Measurements from ENCODE around the gene CORO1C.

The CORO1C gene

DNA sequence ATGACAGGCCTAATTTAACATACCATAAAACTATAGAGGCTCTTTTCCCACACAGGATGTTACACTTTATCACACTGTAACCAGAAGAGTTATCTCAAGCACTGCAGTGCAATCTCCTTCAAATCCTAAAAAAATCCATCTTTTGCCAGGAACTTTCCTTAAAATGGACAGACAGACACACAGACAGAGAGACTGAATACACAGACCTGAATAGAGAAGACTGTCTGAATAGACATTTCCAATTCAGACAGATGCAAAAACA lies 6.5 kb downstream of the CORO1C start:
- H3K9ac ChIP-seq (ENCODE audit: low read length in 2 of 2) = peak overlapping the region in 1 of 2 donors; percentile 8
- no peak overlapping the region for H3K27ac ChIP-seq (ENCODE audit: low read length)

DNA sequence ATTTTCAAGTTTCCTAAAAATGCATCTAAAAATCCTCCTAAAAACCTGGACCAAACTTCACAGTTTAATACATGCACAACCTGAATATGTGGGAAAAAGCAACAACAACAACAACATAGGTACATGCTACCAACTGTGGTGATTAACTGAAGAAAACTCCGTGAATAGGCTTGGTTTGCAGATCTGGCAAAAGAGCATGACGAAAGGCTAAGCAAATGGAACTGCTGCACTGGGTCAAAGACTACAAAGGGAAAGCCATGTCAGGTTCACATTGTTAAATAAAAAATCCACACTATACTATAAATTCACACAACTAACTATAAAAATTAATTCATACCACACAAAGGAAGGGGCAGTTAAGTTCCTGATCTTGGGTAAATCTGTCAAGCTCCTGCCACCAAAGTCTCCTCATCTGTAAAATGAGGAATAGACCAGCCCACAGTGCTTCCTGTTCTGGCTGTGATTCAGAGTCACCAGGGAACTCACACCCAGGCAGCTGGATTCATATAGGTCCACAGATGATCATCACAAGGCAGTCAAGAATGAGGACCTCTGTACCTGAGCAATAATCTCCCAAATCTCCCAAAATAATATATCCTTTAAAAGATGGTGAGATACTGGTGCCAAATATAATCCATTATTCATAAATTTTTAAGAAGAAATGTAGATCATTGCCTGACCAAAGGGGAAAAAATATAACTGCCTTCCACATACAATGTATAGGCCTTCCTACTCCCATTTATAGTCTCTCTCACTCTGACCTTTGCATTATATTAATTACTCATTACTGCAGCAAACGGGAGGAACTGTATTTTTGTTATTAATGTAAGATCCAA lies 7.0 kb downstream of the CORO1C start:
- Histone ChIP-seq H3K9ac (ENCODE audit: low read length in 2 of 2) (peak overlapping the region in 1 of 2 donors; percentile 8), H3K4me1 (ENCODE audit: control insufficient read depth, insufficient read depth, low read length) (peaks cover 38% of the 10 kb centered on the region), H3K36me3 (ENCODE audit: control insufficient read depth in 2 of 2, insufficient read depth in 2 of 2, low read length in 2 of 2) (no peaks in the 10 kb centered on the region), H3K27ac (ENCODE audit: low read length) (no peak overlapping the region), H3K27me3 (ENCODE audit: control insufficient read depth in 1 of 2, insufficient read depth in 2 of 2, low read length in 2 of 2) (no peaks in the 10 kb centered on the region), H3K9me3 (ENCODE audit: control insufficient read depth in 2 of 2, low read length in 2 of 2) (no peaks in the 10 kb centered on the region), H3K4me3 (ENCODE audit: low read length in 2 of 2) (no peak overlapping the region)

More for the DNA sequence above, 6.5 kb downstream of the CORO1C start:
- Histone ChIP-seq H3K27me3 (ENCODE audit: control insufficient read depth in 1 of 2, insufficient read depth in 2 of 2, low read length in 2 of 2) (no peaks in the 10 kb centered on the region), H3K4me1 (ENCODE audit: control insufficient read depth, insufficient read depth, low read length) (peaks cover 38% of the 10 kb centered on the region), H3K36me3 (ENCODE audit: control insufficient read depth in 2 of 2, insufficient read depth in 2 of 2, low read length in 2 of 2) (no peaks in the 10 kb centered on the region), H3K9me3 (ENCODE audit: control insufficient read depth in 2 of 2, low read length in 2 of 2) (no peaks in the 10 kb centered on the region), H3K4me3 (ENCODE audit: low read length in 2 of 2) (no peak overlapping the region)

DNA sequence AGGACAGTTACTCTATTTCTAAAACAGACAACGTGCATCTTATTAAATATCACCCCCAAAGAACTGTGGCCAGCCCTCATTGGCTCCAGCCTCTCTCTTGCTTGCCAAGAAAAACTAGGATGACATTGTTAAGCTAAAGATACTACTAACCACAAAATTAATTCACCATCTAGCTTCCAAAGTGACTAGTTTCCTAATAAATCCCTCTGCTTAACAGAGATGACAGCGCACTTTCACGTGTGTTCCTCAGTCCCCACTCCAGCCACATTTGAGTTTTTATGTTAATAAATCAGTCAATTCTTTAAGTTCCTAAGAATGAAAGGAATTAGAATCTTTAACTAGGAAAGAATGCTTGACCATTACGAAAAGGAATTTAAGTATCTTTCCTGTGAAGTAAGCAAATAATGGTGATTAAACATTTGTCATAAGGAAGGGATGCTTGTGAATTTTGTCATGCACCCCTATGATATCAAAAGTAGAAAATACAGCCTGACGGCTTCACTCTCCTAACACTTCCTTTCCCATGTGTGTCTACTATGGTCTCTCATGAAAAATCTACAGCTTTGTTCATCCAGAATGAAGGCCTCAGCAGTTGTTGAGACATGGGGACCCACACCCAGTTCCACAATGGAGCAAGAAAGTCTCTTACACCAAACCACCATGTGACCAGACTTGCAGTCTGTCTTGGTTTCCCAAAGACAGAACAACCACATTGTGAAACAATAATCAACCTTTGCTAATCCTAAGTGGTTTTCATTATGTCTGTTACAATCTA lies 8.1 kb downstream of the CORO1C start:
- H3K27ac ChIP-seq (ENCODE audit: low read length) = peak overlapping the region; percentile 37
- H3K4me1 ChIP-seq (ENCODE audit: control insufficient read depth, insufficient read depth, low read length) = peaks cover 38% of the 10 kb centered on the region
- H3K27me3 ChIP-seq (ENCODE audit: control insufficient read depth in 1 of 2, insufficient read depth in 2 of 2, low read length in 2 of 2) = no peaks in the 10 kb centered on the region
- H3K4me3 ChIP-seq (ENCODE audit: low read length in 2 of 2) = peak overlapping the region in 1 of 2 donors; percentile 0
- no peaks in the 10 kb centered on the region for H3K36me3 ChIP-seq (ENCODE audit: control insufficient read depth in 2 of 2, insufficient read depth in 2 of 2, low read length in 2 of 2)
- H3K9ac ChIP-seq (ENCODE audit: low read length in 2 of 2) = peak overlapping the region in 1 of 2 donors; percentile 34
- no peaks in the 10 kb centered on the region for H3K9me3 ChIP-seq (ENCODE audit: control insufficient read depth in 2 of 2, low read length in 2 of 2)

DNA sequence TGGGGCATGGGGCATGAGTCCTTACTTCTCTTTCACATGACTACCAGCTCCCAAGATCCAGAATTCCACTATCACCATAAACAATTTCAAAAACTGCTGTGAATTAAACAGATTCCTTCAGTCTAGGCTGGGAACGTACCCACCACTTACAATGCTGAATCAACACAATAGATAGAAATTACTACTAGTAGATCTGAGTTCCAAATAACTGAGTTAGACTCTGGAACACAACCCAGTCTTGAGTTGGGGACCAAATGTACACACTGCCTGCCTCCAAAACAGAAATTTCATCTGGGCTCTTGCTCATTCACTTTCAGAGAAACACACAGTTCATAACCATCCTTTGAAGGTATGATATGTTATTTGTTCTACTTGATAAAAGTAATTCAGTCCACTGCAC lies 8.9 kb downstream of the CORO1C start:
- Histone ChIP-seq H3K36me3 (ENCODE audit: control insufficient read depth in 2 of 2, insufficient read depth in 2 of 2, low read length in 2 of 2) (no peaks in the 10 kb centered on the region), H3K4me1 (ENCODE audit: control insufficient read depth, insufficient read depth, low read length) (peaks cover 38% of the 10 kb centered on the region), H3K27ac (ENCODE audit: low read length) (peak overlapping the region; percentile 37), H3K27me3 (ENCODE audit: control insufficient read depth in 1 of 2, insufficient read depth in 2 of 2, low read length in 2 of 2) (no peaks in the 10 kb centered on the region), H3K9me3 (ENCODE audit: control insufficient read depth in 2 of 2, low read length in 2 of 2) (no peaks in the 10 kb centered on the region), H3K4me3 (ENCODE audit: low read length in 2 of 2) (peak overlapping the region in 1 of 2 donors; percentile 7), H3K9ac (ENCODE audit: low read length in 2 of 2) (peak overlapping the region; percentile 21 to 34)

GRCh38 chr12:108721824-108722223 lies 9.5 kb downstream of the CORO1C start:
- Histone ChIP-seq H3K36me3 (ENCODE audit: control insufficient read depth in 2 of 2, insufficient read depth in 2 of 2, low read length in 2 of 2) (peaks cover 0 to 5% of the 10 kb centered on the region in 2 donors), H3K4me1 (ENCODE audit: control insufficient read depth, insufficient read depth, low read length) (peaks cover 37% of the 10 kb centered on the region), H3K27ac (ENCODE audit: low read length) (peak overlapping the region; percentile 37), H3K9ac (ENCODE audit: low read length in 2 of 2) (peak overlapping the region in 1 of 2 donors; percentile 34), H3K9me3 (ENCODE audit: control insufficient read depth in 2 of 2, low read length in 2 of 2) (no peaks in the 10 kb centered on the region), H3K4me3 (ENCODE audit: low read length in 2 of 2) (peak overlapping the region in 1 of 2 donors; percentile 7), H3K27me3 (ENCODE audit: control insufficient read depth in 1 of 2, insufficient read depth in 2 of 2, low read length in 2 of 2) (no peaks in the 10 kb centered on the region)

GRCh38 chr12:108720757-108721514 lies 10.4 kb downstream of the CORO1C start:
- no peaks in the 10 kb centered on the region for H3K9me3 ChIP-seq (ENCODE audit: control insufficient read depth in 2 of 2, low read length in 2 of 2)
- peaks cover 33% of the 10 kb centered on the region for H3K4me1 ChIP-seq (ENCODE audit: control insufficient read depth, insufficient read depth, low read length)
- H3K27me3 ChIP-seq (ENCODE audit: control insufficient read depth in 1 of 2, insufficient read depth in 2 of 2, low read length in 2 of 2) = no peaks in the 10 kb centered on the region
- H3K4me3 ChIP-seq (ENCODE audit: low read length in 2 of 2) = no peak overlapping the region
- peaks cover 0 to 6% of the 10 kb centered on the region in 2 donors for H3K36me3 ChIP-seq (ENCODE audit: control insufficient read depth in 2 of 2, insufficient read depth in 2 of 2, low read length in 2 of 2)
- no peak overlapping the region for H3K27ac ChIP-seq (ENCODE audit: low read length)
- no peak overlapping the region for H3K9ac ChIP-seq (ENCODE audit: low read length in 2 of 2)

- no peaks in the 10 kb centered on the region for H3K27me3 ChIP-seq (ENCODE audit: control insufficient read depth in 1 of 2, insufficient read depth in 2 of 2, low read length in 2 of 2)
- H3K27ac ChIP-seq (ENCODE audit: low read length) = peak overlapping the region; percentile 24
- H3K9me3 ChIP-seq (ENCODE audit: control insufficient read depth in 2 of 2, low read length in 2 of 2) = no peaks in the 10 kb centered on the region
- peaks cover 21% of the 10 kb centered on the region for H3K4me1 ChIP-seq (ENCODE audit: control insufficient read depth, insufficient read depth, low read length)
- no peak overlapping the region for H3K9ac ChIP-seq (ENCODE audit: low read length in 2 of 2)
- peaks cover 0 to 6% of the 10 kb centered on the region in 2 donors for H3K36me3 ChIP-seq (ENCODE audit: control insufficient read depth in 2 of 2, insufficient read depth in 2 of 2, low read length in 2 of 2)
- no peak overlapping the region for H3K4me3 ChIP-seq (ENCODE audit: low read length in 2 of 2)
Measured at GRCh38 chr12:108717243-108717642, 14.1 kb downstream of the CORO1C start.

DNA sequence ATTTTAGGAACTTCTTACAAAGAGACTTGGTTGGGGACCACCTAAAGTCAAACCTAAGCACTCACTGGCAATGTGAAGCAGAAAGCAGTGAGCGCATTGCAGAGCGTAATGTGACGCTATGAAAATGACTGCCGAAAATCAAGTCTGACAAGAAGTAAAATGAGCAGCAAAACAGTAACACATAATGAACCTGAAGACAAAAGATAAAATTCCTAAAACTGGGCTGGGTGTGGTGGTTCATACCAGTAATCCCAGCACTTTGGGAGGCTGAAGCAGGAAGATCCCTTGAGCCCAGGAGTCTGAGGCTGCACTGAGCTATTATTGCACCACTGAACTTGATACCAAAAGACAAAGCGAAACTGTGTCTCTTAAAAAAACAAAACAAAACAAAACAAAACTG lies 16.5 kb downstream of the CORO1C start:
- Histone ChIP-seq H3K36me3 (ENCODE audit: control insufficient read depth in 2 of 2, insufficient read depth in 2 of 2, low read length in 2 of 2) (peaks cover 0 to 6% of the 10 kb centered on the region in 2 donors), H3K27me3 (ENCODE audit: control insufficient read depth in 1 of 2, insufficient read depth in 2 of 2, low read length in 2 of 2) (no peaks in the 10 kb centered on the region), H3K27ac (ENCODE audit: low read length) (no peak overlapping the region), H3K9me3 (ENCODE audit: control insufficient read depth in 2 of 2, low read length in 2 of 2) (no peaks in the 10 kb centered on the region), H3K9ac (ENCODE audit: low read length in 2 of 2) (no peak overlapping the region), H3K4me3 (ENCODE audit: low read length in 2 of 2) (no peak overlapping the region), H3K4me1 (ENCODE audit: control insufficient read depth, insufficient read depth, low read length) (peaks cover 12% of the 10 kb centered on the region)

DNA sequence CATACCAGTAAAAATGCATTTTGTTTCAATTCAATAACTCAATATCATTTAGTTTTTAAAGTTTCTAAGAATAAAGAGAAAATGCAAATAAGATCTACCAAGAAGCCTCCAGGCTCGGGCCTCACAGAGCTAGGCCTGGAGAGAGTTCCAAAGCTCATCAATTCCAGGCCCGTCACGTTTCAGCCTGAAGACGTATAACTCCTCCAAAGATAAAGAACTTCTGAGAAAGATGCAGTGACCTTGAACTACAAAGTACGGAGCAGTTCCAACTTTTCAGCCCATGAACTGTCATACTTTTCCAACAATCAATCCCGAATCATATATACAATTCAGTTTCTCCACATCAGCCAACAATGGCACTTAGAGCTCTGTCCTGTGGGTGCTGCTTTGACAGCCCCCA lies 17.8 kb downstream of the CORO1C start:
- peaks cover 12% of the 10 kb centered on the region for H3K4me1 ChIP-seq (ENCODE audit: control insufficient read depth, insufficient read depth, low read length)
- peak overlapping the region in 1 of 2 donors; percentile 36 for H3K4me3 ChIP-seq (ENCODE audit: low read length in 2 of 2)
- H3K9me3 ChIP-seq (ENCODE audit: control insufficient read depth in 2 of 2, low read length in 2 of 2) = no peaks in the 10 kb centered on the region
- H3K27ac ChIP-seq (ENCODE audit: low read length) = no peak overlapping the region
- H3K9ac ChIP-seq (ENCODE audit: low read length in 2 of 2) = no peak overlapping the region
- H3K27me3 ChIP-seq (ENCODE audit: control insufficient read depth in 1 of 2, insufficient read depth in 2 of 2, low read length in 2 of 2) = no peaks in the 10 kb centered on the region
- peaks cover 0 to 6% of the 10 kb centered on the region in 2 donors for H3K36me3 ChIP-seq (ENCODE audit: control insufficient read depth in 2 of 2, insufficient read depth in 2 of 2, low read length in 2 of 2)

DNA sequence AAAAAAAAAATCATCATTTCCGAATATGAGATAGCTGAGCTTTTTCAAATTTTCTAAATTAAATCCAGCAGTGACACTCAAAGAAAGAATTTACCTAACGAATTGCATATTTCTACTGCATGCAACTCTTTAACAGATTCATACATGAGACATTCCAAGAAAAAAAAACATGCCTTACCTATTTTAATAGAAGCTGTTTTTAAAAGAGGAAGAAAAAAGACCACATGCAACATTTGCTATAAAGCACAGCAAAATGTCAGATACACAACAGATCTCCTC lies 18.5 kb downstream of the CORO1C start:
- Histone ChIP-seq H3K4me3 (ENCODE audit: low read length in 2 of 2) (peak overlapping the region in 1 of 2 donors; percentile 36), H3K27ac (ENCODE audit: low read length) (no peak overlapping the region), H3K9me3 (ENCODE audit: control insufficient read depth in 2 of 2, low read length in 2 of 2) (no peaks in the 10 kb centered on the region), H3K27me3 (ENCODE audit: control insufficient read depth in 1 of 2, insufficient read depth in 2 of 2, low read length in 2 of 2) (no peaks in the 10 kb centered on the region), H3K4me1 (ENCODE audit: control insufficient read depth, insufficient read depth, low read length) (peaks cover 12% of the 10 kb centered on the region), H3K36me3 (ENCODE audit: control insufficient read depth in 2 of 2, insufficient read depth in 2 of 2, low read length in 2 of 2) (peaks cover 0 to 6% of the 10 kb centered on the region in 2 donors), H3K9ac (ENCODE audit: low read length in 2 of 2) (no peak overlapping the region)

All from stomach smooth muscle (tissue), 2 donors.